Measurements from ENCODE around the gene INSYN2B.

The INSYN2B gene

GRCh38 chr5:169861433-169861832 is 118.9 kb downstream of the INSYN2B start:
- H3K27ac ChIP-seq (ENCODE audit: low read depth, low read length) = no peak overlapping the region

GRCh38 chr5:169860585-169860984 is 119.7 kb downstream of the INSYN2B start:
- H3K27me3 ChIP-seq (ENCODE audit: low read length) = no peaks in the 10 kb centered on the region
- TF ChIP-seq CTCF (IDR thresholded peaks at IDR 0.05; ENCODE audit: insufficient read depth, low read length, poor library complexity, severe bottlenecking) (no peak), EZH2phosphoT487 (conservative IDR thresholded peaks at IDR 0.05; ENCODE audit: low read length) (no peak)
- H3K9me3 ChIP-seq (ENCODE audit: insufficient read depth, low read length) = no peaks in the 10 kb centered on the region
- no peak overlapping the region for H3K4me3 ChIP-seq (ENCODE audit: insufficient read depth, low read length, poor library complexity, severe bottlenecking)
- H3K27ac ChIP-seq (ENCODE audit: low read depth, low read length) = no peak overlapping the region
- H2AFZ ChIP-seq (ENCODE audit: low read depth, low read length, severe bottlenecking) = no peak overlapping the region
- no peaks in the 10 kb centered on the region; the same call in 1 of the 2 replicates for H4K20me1 ChIP-seq (ENCODE audit: low read depth, low read length)
- H3K4me2 ChIP-seq (ENCODE audit: low read depth, low read length, poor library complexity, severe bottlenecking) = no peak overlapping the region
- H3K36me3 ChIP-seq (ENCODE audit: low read length) = no peaks in the 10 kb centered on the region; the same call in 1 of the 2 replicates
- H3K79me2 ChIP-seq (ENCODE audit: insufficient read depth, low read length) = peaks cover 5% of the 10 kb centered on the region; the same call in 1 of the 2 replicates
- H3K9ac ChIP-seq (ENCODE audit: low read length) = no peak overlapping the region
- H3K9me2 ChIP-seq (replicated peaks; ENCODE audit: insufficient read depth, low read length) = no peaks in the 10 kb centered on the region
- no peaks in the 10 kb centered on the region for H3F3A ChIP-seq (ENCODE audit: insufficient read depth)

More at GRCh38 chr5:169861433-169861832, 118.9 kb downstream of the INSYN2B start:
- Histone ChIP-seq H3K36me3 (ENCODE audit: low read length) (no peaks in the 10 kb centered on the region; the same call in 1 of the 2 replicates), H4K20me1 (ENCODE audit: low read depth, low read length) (no peaks in the 10 kb centered on the region; the same call in 1 of the 2 replicates), H3K4me2 (ENCODE audit: low read depth, low read length, poor library complexity, severe bottlenecking) (no peak overlapping the region), H2AFZ (ENCODE audit: low read depth, low read length, severe bottlenecking) (no peak overlapping the region), H3F3A (ENCODE audit: insufficient read depth) (no peaks in the 10 kb centered on the region), H3K9me2 (replicated peaks; ENCODE audit: insufficient read depth, low read length) (no peaks in the 10 kb centered on the region), H3K27me3 (ENCODE audit: low read length) (no peaks in the 10 kb centered on the region), H3K9me3 (ENCODE audit: insufficient read depth, low read length) (no peaks in the 10 kb centered on the region), H3K9ac (ENCODE audit: low read length) (no peak overlapping the region), H3K4me3 (ENCODE audit: insufficient read depth, low read length, poor library complexity, severe bottlenecking) (no peak overlapping the region), H3K79me2 (ENCODE audit: insufficient read depth, low read length) (peaks cover 5% of the 10 kb centered on the region; the same call in 1 of the 2 replicates)
- TF ChIP-seq CTCF (IDR thresholded peaks at IDR 0.05; ENCODE audit: insufficient read depth, low read length, poor library complexity, severe bottlenecking) (no peak), EZH2phosphoT487 (conservative IDR thresholded peaks at IDR 0.05; ENCODE audit: low read length) (no peak)

GRCh38 chr5:169856571-169856970 is 123.7 kb downstream of the INSYN2B start:
- no peak overlapping the region for H2AFZ ChIP-seq (ENCODE audit: low read depth, low read length, severe bottlenecking)
- no peaks in the 10 kb centered on the region for H3K27me3 ChIP-seq (ENCODE audit: low read length)
- H3K4me3 ChIP-seq (ENCODE audit: insufficient read depth, low read length, poor library complexity, severe bottlenecking) = no peak overlapping the region
- H4K20me1 ChIP-seq (ENCODE audit: low read depth, low read length) = no peaks in the 10 kb centered on the region; the same call in 1 of the 2 replicates
- no peaks in the 10 kb centered on the region for H3K36me3 ChIP-seq (ENCODE audit: low read length)
- peaks cover 5% of the 10 kb centered on the region; the same call in 1 of the 2 replicates for H3K79me2 ChIP-seq (ENCODE audit: insufficient read depth, low read length)
- no peak for TF ChIP-seq EZH2phosphoT487 (conservative IDR thresholded peaks at IDR 0.05; ENCODE audit: low read length)
- no peak for TF ChIP-seq CTCF (IDR thresholded peaks at IDR 0.05; ENCODE audit: insufficient read depth, low read length, poor library complexity, severe bottlenecking)
- H3K9ac ChIP-seq (ENCODE audit: low read length) = no peak overlapping the region
- H3K9me3 ChIP-seq (ENCODE audit: insufficient read depth, low read length) = no peaks in the 10 kb centered on the region
- H3K9me2 ChIP-seq (replicated peaks; ENCODE audit: insufficient read depth, low read length) = no peaks in the 10 kb centered on the region
- H3K27ac ChIP-seq (ENCODE audit: low read depth, low read length) = no peak overlapping the region
- no peak overlapping the region for H3K4me2 ChIP-seq (ENCODE audit: low read depth, low read length, poor library complexity, severe bottlenecking)
- H3F3A ChIP-seq (ENCODE audit: insufficient read depth) = no peaks in the 10 kb centered on the region
